GM10266 (cell line): ENCODE measurements around the gene SCO1.
A peak's percentile ranks its signal among the peaks of the same experiment; 100 is the strongest.
"Not testable (repeated sequence)": the region's sequence is repeated elsewhere in the genome, so short reads cannot be mapped to it uniquely, and the experiment has no call there.

Experiments used
- DNase-seq: peaks from one replicate; pipeline ENCODE4 v3.0.0; 2012; ENCODE audit errors: extremely low spot score
- CTCF ChIP-seq: IDR thresholded peaks from 2 replicates; pipeline ENCODE4 v1.5.1; 2012; ENCODE audit warnings: mild to moderate bottlenecking, low read depth; ENCODE audit not compliant: control insufficient read depth, insufficient read depth; ENCODE audit errors: missing control alignments

Gene SCO1

DNA sequence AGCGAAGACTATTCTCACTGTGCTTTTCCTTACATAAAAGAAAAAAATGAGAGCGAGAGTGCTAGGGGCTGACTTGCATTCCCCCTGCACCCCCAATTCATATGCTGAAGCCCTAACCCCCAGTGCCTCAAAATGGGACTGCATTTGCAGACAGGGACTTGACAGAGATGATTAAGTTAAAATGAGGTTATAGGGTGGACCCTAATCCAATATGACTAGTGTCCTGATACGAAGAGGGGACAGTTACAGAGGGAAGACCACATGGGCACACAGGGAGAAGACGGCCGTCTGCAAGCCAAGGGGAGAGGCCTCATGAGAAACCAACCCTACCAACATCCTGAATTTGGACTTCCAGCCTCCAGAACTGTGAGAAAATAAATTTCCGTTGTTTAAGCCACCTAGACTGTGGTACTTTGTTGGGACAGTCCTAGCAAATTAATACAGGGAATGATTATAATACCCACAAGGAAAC, 34.1 kb upstream of the SCO1 start:
- TF ChIP-seq CTCF, result no peak
- no peak for DNase-seq

DNA sequence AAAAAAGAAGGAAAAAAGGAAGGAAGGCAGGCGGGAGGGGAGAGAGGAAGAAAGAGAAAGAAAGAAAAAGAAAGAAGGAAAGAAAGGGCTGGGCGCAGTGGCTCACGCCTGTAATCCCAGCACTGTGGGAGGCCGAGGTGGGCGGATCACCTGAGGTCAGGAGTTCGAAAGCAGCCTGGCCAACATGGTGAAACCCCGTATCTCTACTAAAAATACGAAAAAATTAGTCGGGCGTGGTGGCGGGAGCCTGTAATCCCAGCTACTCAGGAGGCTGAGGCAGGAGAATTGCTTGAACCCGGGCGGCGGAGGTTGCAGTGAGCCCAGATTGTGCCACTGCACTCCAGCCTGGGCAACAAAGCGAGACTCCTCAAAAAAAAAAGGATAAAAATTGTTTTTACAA, 32.9 kb upstream of the SCO1 start:
- DNase-seq, result not testable (repeated sequence)

DNA sequence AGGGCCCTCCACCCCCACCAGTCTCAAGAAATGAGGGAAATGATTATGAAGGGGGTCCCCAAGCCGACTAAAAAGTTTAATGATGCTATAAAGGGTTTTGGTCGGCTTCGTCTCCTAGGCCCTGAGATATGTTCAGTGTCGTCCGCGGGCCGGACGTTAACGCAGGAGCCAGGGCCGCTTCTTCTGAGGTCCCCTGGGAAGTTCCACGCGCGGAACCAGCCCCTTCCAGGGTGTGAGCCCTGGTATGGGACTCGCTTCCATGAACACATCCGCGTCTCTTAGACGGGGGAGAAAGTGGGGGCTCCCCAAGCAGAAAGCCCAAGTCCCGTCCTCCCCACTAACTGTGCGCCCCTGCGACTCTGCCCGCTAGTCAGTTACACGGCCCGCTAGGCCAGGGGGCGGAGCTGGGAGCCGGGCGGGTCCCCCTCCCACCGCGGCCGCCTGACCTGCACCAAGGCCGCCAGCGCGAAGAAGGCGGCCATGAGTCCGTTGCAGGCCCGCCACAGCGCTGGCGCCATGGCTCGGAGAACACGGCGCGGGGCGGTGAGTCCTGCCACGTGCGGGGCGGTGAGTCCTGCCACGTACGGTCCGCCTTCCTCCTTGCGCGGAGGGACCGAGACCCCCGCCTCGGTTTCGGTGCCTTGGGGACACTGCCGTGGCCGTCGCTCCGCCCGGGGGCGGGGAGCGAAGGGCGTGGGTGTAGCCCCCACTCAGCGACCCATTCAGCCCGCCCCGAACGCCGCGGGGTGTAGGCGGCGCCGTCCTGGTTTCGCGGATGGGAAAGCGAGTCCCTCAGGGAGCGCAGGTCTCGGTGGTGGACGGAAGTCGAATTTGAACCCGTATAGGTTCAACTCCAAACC, 32.2 kb upstream of the SCO1 start, which contains the start of gene TMEM220:
Gene TMEM220, minus strand, starts transcription at position 690 of the 860 bp plus-strand sequence. Its CDS starts 172 bp downstream, at position 518.
- DNase-seq, result peak; percentile 61
- TF ChIP-seq CTCF, result no peak

GRCh38 chr17:10728331-10728892, 31.1 kb upstream of the SCO1 start:
- no peak for DNase-seq
- no peak for TF ChIP-seq CTCF

DNA sequence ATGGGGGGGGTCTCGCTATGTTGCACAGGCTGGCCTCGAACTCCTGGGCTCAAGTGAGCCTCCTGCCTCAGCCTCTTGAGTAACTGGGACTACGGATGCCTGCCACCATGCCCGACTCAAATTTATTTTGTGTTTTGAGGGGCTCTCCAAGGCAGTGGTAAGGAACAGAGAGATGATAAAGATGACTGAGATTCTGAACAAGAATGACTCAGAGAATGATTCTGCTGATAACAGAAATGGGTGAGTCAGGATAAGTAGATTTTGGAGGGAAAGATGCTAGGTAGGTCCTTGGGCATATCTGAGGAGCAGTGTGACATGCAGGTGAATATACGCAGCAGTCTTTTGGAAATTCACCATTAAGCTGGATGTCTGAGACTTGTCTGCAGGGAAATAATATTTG, 29.9 kb upstream of the SCO1 start:
- no peak for DNase-seq
- no peak for TF ChIP-seq CTCF

DNA sequence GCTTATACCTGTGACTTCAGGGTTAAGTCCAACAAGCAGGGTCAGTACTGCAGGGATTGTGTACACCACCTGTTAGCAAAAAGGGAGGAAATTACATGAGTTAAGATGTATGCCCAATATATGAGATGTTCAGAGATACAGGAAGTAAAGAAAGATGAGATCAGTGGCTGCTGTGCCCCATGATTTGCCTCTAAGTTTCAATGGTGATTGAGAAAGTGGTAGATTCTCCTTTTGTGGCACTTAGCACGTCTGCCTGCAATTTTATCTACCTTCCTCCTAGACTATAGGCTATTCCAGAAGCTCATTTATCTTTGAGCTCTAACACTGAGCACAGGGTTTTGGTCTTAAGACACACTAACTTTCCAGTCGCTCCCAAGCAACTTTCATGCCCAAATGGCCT, 28.9 kb upstream of the SCO1 start:
- no peak for TF ChIP-seq CTCF
- no peak for DNase-seq

DNA sequence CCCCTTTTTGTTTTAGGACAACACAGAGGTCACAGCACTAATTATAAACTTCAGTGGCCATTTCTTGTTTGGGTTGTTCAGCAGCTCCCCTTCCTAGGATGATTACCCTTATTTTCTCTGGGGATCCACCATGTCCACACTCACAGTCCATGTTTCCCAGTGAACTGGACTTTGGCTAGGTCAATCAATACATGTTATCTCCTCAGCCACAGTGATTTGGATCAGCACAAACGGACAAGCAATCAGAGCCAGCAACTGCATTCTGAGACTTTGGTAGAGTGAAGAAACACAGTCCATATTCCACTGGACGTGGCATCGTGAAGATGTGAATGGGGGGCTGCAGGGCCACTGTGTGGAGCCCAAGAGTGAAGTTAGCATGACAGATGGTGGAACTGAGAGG, 27.9 kb upstream of the SCO1 start:
- no peak for TF ChIP-seq CTCF
- DNase-seq, result no peak
